Muscle layer of colon (tissue), 2 donors: ENCODE measurements around the gene DNLZ.

Source experiments
- H3K27ac ChIP-seq: one replicate; pipeline ENCODE4 v1.7.0; 2013; ENCODE audit warnings: low read depth, mild to moderate bottlenecking, low read length, moderate library complexity
- H3K27me3 ChIP-seq, 2 donors: one replicate each; pipeline ENCODE4 v1.7.0; 2013; ENCODE audit warnings: low read length in 2 of 2, mild to moderate bottlenecking in 2 of 2; ENCODE audit not compliant: insufficient read depth in 2 of 2, control insufficient read depth in 1 of 2
- H3K36me3 ChIP-seq: one replicate; pipeline ENCODE4 v1.7.0; 2013; ENCODE audit warnings: mild to moderate bottlenecking, low read length; ENCODE audit not compliant: insufficient read depth
- H3K4me1 ChIP-seq: one replicate; pipeline ENCODE4 v1.7.0; 2013; ENCODE audit warnings: mild to moderate bottlenecking, low read length; ENCODE audit not compliant: insufficient read depth
- H3K4me3 ChIP-seq, 2 donors: one replicate each; pipeline ENCODE4 v1.7.0; 2013; ENCODE audit warnings: low read length in 2 of 2, low read depth in 1 of 2, mild to moderate bottlenecking in 1 of 2, moderate library complexity in 1 of 2
- H3K9ac ChIP-seq: one replicate; pipeline ENCODE4 v1.7.0; 2013; ENCODE audit warnings: low read length
- H3K9me3 ChIP-seq: one replicate; pipeline ENCODE4 v1.7.0; 2013; ENCODE audit warnings: mild to moderate bottlenecking, low read length
- donor health status: abdominal sarcoma.
- donor health status: Adenocarcinoma of cecum.

DNLZ gene

GRCh38 chr9:136403915-136404800 lies 40.6 kb upstream of the DNLZ start:
- H3K9me3 ChIP-seq: no peaks in the 10 kb centered on the region
- H3K27me3 ChIP-seq: no peaks in the 10 kb centered on the region
- no peak overlapping the region for H3K9ac ChIP-seq
- H3K36me3 ChIP-seq: peaks cover 37% of the 10 kb centered on the region
- H3K4me3 ChIP-seq: no peak overlapping the region
- peaks cover 7% of the 10 kb centered on the region for H3K4me1 ChIP-seq
- H3K27ac ChIP-seq: no peak overlapping the region

- Histone ChIP-seq H3K27ac (no peak overlapping the region), H3K36me3 (peaks cover 40% of the 10 kb centered on the region)
Measured at GRCh38 chr9:136403538-136403914, 40.0 kb upstream of the DNLZ start.

GRCh38 chr9:136402067-136402466 lies 38.5 kb upstream of the DNLZ start:
- Histone ChIP-seq H3K4me3 (no peak overlapping the region), H3K4me1 (peaks cover 18% of the 10 kb centered on the region), H3K9me3 (no peaks in the 10 kb centered on the region), H3K27me3 (no peaks in the 10 kb centered on the region), H3K9ac (no peak overlapping the region), H3K27ac (no peak overlapping the region), H3K36me3 (peaks cover 46% of the 10 kb centered on the region)

More at GRCh38 chr9:136403538-136403914, 40.0 kb upstream of the DNLZ start:
- Histone ChIP-seq H3K9ac (no peak overlapping the region), H3K4me1 (peaks cover 14% of the 10 kb centered on the region), H3K9me3 (no peaks in the 10 kb centered on the region), H3K4me3 (no peak overlapping the region), H3K27me3 (no peaks in the 10 kb centered on the region)

- Histone ChIP-seq H3K4me1 (peaks cover 18% of the 10 kb centered on the region), H3K27me3 (no peaks in the 10 kb centered on the region), H3K36me3 (peaks cover 46% of the 10 kb centered on the region), H3K4me3 (no peak overlapping the region), H3K9ac (no peak overlapping the region), H3K9me3 (no peaks in the 10 kb centered on the region), H3K27ac (no peak overlapping the region)
Measured at GRCh38 chr9:136401173-136401922, 37.8 kb upstream of the DNLZ start.

- H3K4me1 ChIP-seq: peaks cover 18% of the 10 kb centered on the region
- H3K4me3 ChIP-seq: peak within 1 kb of the TSS; percentile 78 to 81
- no peaks in the 10 kb centered on the region for H3K27me3 ChIP-seq
- H3K27ac ChIP-seq: peak within 1 kb of the TSS; percentile 36
- peak within 1 kb of the TSS; percentile 41 for H3K9ac ChIP-seq
- H3K9me3 ChIP-seq: no peaks in the 10 kb centered on the region
- H3K36me3 ChIP-seq: peaks cover 50% of the 10 kb centered on the region
Measured at GRCh38 chr9:136400038-136400834, 36.7 kb upstream of the DNLZ start, which contains the start of gene SNAPC4. Gene SNAPC4, minus strand, starts transcription at chr9:136400170. Its CDS starts 1,742 bp downstream, at chr9:136398428.

GRCh38 chr9:136399176-136400037 lies 35.9 kb upstream of the DNLZ start:
- peak overlapping the region; percentile 27 for H3K9ac ChIP-seq
- H3K4me3 ChIP-seq: peak overlapping the region; percentile 78 to 81
- H3K36me3 ChIP-seq: peaks cover 50% of the 10 kb centered on the region
- peak overlapping the region; percentile 12 for H3K27ac ChIP-seq
- peaks cover 18% of the 10 kb centered on the region for H3K4me1 ChIP-seq
- H3K9me3 ChIP-seq: no peaks in the 10 kb centered on the region
- no peaks in the 10 kb centered on the region for H3K27me3 ChIP-seq

- H3K4me1 ChIP-seq: peaks cover 18% of the 10 kb centered on the region
- H3K27me3 ChIP-seq: no peaks in the 10 kb centered on the region
- peaks cover 54% of the 10 kb centered on the region for H3K36me3 ChIP-seq
- H3K4me3 ChIP-seq: no peak overlapping the region
- no peaks in the 10 kb centered on the region for H3K9me3 ChIP-seq
- H3K9ac ChIP-seq: no peak overlapping the region
- H3K27ac ChIP-seq: no peak overlapping the region
Measured at GRCh38 chr9:136398286-136398685, 34.7 kb upstream of the DNLZ start.

GRCh38 chr9:136397643-136398042 lies 34.1 kb upstream of the DNLZ start:
- Histone ChIP-seq H3K9ac (no peak overlapping the region), H3K4me3 (no peak overlapping the region), H3K36me3 (peaks cover 58% of the 10 kb centered on the region), H3K27me3 (no peaks in the 10 kb centered on the region), H3K9me3 (no peaks in the 10 kb centered on the region), H3K27ac (no peak overlapping the region), H3K4me1 (peaks cover 18% of the 10 kb centered on the region)

- Histone ChIP-seq H3K9ac (no peak overlapping the region), H3K4me1 (peaks cover 18% of the 10 kb centered on the region), H3K27ac (no peak overlapping the region), H3K4me3 (no peak overlapping the region), H3K27me3 (no peaks in the 10 kb centered on the region), H3K9me3 (no peaks in the 10 kb centered on the region), H3K36me3 (peaks cover 68% of the 10 kb centered on the region)
Measured at GRCh38 chr9:136396219-136396515, 32.6 kb upstream of the DNLZ start.

GRCh38 chr9:136395345-136396218 lies 32.0 kb upstream of the DNLZ start:
- no peaks in the 10 kb centered on the region for H3K27me3 ChIP-seq
- H3K9me3 ChIP-seq: no peaks in the 10 kb centered on the region
- no peak overlapping the region for H3K27ac ChIP-seq
- H3K36me3 ChIP-seq: peaks cover 70% of the 10 kb centered on the region
- no peak overlapping the region for H3K4me3 ChIP-seq
- no peak overlapping the region for H3K9ac ChIP-seq
- peaks cover 16% of the 10 kb centered on the region for H3K4me1 ChIP-seq
